Measurements from ENCODE around the gene ANKRD33. TPM values are rescaled to one million over a fixed set of nuclear protein-coding genes. Genes with fewer than 3 reads are reported as not detected.

Gene ANKRD33
- total RNA-seq, 1 experiment from 2014 or later, result 0.21 TPM

- no peaks in the 10 kb centered on the region for H3K36me3 ChIP-seq (ENCODE audit: control insufficient read depth, insufficient read depth, low read length)
- POLR2A ChIA-PET, result no interaction called here
- H3K4me1 ChIP-seq (ENCODE audit: control insufficient read depth, insufficient read depth, low read length), result no peaks in the 10 kb centered on the region
- no peak overlapping the region for H3K4me3 ChIP-seq (ENCODE audit: low read depth in 2 of 2, low read length in 2 of 2)
- in situ Hi-C loops (cut with HindIII; ENCODE audit: low pct_unique_long_range_greater_than_20kb, low sequenced_read_pairs), result no loop called here
- BruUV-seq (replicated peaks), result no TSS peak
- H3K27ac ChIP-seq (ENCODE audit: low read length), result no peak overlapping the region
- DNase-seq (ENCODE audit: low read depth, low spot score) (no peak), ATAC-seq (no peak)
- no peaks in the 10 kb centered on the region for H3K27me3 ChIP-seq (ENCODE audit: control insufficient read depth, insufficient read depth, low read length)
- TF ChIP-seq CTCF (IDR thresholded peaks at IDR 0.05), result no peak
- TF ChIP-seq REST (IDR thresholded peaks at IDR 0.05; ENCODE audit: insufficient read depth in 1 of 2, low read depth in 2 of 2, low read length in 1 of 2), result no peak
- TF ChIP-seq POLR2AphosphoS5 (IDR thresholded peaks at IDR 0.05; ENCODE audit: low read depth, low read length), result no peak
- TF ChIP-seq SIN3A (IDR thresholded peaks at IDR 0.05; ENCODE audit: borderline replicate concordance, insufficient read depth, low read depth, low read length), result no peak
- TF ChIP-seq TCF7L2 (IDR thresholded peaks at IDR 0.05; ENCODE audit: low read depth, low read length), result no peak
- CTCF ChIA-PET, result interaction anchor here (0.7 to 1.7 kb wide), 2 partner anchors 11 to 100 kb away, joined by 3 to 5 read pairs; no protein-coding TSS in a partner anchor
- intact Hi-C loops (cut with micrococcal nuclease; ENCODE audit: unreplicated experiment), result no loop called here
- H3K9me3 ChIP-seq (ENCODE audit: control insufficient read depth, insufficient read depth, low read depth, low read length), result no peaks in the 10 kb centered on the region
Observed at GRCh38 chr12:51924551-51925319, 36.8 kb downstream of the ANKRD33 start.

- Histone ChIP-seq H3K4me1 (ENCODE audit: control insufficient read depth, insufficient read depth, low read length) (no peaks in the 10 kb centered on the region), H3K36me3 (ENCODE audit: control insufficient read depth, insufficient read depth, low read length) (no peaks in the 10 kb centered on the region), H3K9me3 (ENCODE audit: control insufficient read depth, insufficient read depth, low read depth, low read length) (no peaks in the 10 kb centered on the region), H3K27ac (ENCODE audit: low read length) (no peak overlapping the region), H3K27me3 (ENCODE audit: control insufficient read depth, insufficient read depth, low read length) (no peaks in the 10 kb centered on the region), H3K4me3 (ENCODE audit: low read depth in 2 of 2, low read length in 2 of 2) (no peak overlapping the region)
- in situ Hi-C loops (cut with HindIII; ENCODE audit: low pct_unique_long_range_greater_than_20kb, low sequenced_read_pairs), result no loop called here
- intact Hi-C loops (cut with micrococcal nuclease; ENCODE audit: unreplicated experiment), result no loop called here
- TF ChIP-seq POLR2AphosphoS5 (IDR thresholded peaks at IDR 0.05; ENCODE audit: low read depth, low read length) (no peak), SIN3A (IDR thresholded peaks at IDR 0.05; ENCODE audit: borderline replicate concordance, insufficient read depth, low read depth, low read length) (no peak), TCF7L2 (IDR thresholded peaks at IDR 0.05; ENCODE audit: low read depth, low read length) (no peak), REST (IDR thresholded peaks at IDR 0.05; ENCODE audit: insufficient read depth in 1 of 2, low read depth in 2 of 2, low read length in 1 of 2) (no peak), CTCF (IDR thresholded peaks at IDR 0.05) (no peak)
- ChIA-PET CTCF (interaction anchor here (0.5 kb wide), 1 partner anchor 126 kb away, joined by 3 read pairs; the partner anchor contains the start of gene NR4A1), POLR2A (no interaction called here)
- no TSS peak for BruUV-seq (replicated peaks)
- DNase-seq (ENCODE audit: low read depth, low spot score) (no peak), ATAC-seq (no peak)
Observed at GRCh38 chr12:51925346-51926063, 37.6 kb downstream of the ANKRD33 start.

Data from Panc1 (cell line).